HL-60 (cell line): ENCODE data around the gene TCAIM.
"Not testable (repeated sequence)": the region's sequence is repeated elsewhere in the genome, so short reads cannot be mapped to it uniquely, and the experiment has no call there.

Source experiments
- CTCF ChIP-seq: IDR thresholded peaks from one replicate; pipeline ENCODE4 v1.5.1; 2011; ENCODE audit warnings: low read length, control low read depth, inconsistent platforms; ENCODE audit not compliant: insufficient read depth
- GABPA ChIP-seq: IDR thresholded peaks from 2 replicates; pipeline ENCODE4 v1.6.1; 2012; ENCODE audit warnings: low read depth
- POLR2AphosphoS5 ChIP-seq: IDR thresholded peaks from 2 replicates; pipeline ENCODE4 v1.6.1; 2012; ENCODE audit warnings: low read depth
- SPI1 ChIP-seq: IDR thresholded peaks from 2 replicates; pipeline ENCODE4 v1.6.1; 2012; ENCODE audit warnings: low read depth, mild to moderate bottlenecking, borderline replicate concordance
- TF ChIP-seq, protein P1 (sequence below): IDR thresholded peaks from 2 replicates; pipeline ENCODE4 v1.6.1; 2012; ENCODE audit warnings: low read depth; ENCODE audit not compliant: insufficient replicate concordance

GRCh38 chr3:44398271-44398670, 59.7 kb downstream of the TCAIM start:
- TF ChIP-seq CTCF, POLR2AphosphoS5, GABPA, SPI1: not testable (repeated sequence)
- TF ChIP-seq, protein P1, sequence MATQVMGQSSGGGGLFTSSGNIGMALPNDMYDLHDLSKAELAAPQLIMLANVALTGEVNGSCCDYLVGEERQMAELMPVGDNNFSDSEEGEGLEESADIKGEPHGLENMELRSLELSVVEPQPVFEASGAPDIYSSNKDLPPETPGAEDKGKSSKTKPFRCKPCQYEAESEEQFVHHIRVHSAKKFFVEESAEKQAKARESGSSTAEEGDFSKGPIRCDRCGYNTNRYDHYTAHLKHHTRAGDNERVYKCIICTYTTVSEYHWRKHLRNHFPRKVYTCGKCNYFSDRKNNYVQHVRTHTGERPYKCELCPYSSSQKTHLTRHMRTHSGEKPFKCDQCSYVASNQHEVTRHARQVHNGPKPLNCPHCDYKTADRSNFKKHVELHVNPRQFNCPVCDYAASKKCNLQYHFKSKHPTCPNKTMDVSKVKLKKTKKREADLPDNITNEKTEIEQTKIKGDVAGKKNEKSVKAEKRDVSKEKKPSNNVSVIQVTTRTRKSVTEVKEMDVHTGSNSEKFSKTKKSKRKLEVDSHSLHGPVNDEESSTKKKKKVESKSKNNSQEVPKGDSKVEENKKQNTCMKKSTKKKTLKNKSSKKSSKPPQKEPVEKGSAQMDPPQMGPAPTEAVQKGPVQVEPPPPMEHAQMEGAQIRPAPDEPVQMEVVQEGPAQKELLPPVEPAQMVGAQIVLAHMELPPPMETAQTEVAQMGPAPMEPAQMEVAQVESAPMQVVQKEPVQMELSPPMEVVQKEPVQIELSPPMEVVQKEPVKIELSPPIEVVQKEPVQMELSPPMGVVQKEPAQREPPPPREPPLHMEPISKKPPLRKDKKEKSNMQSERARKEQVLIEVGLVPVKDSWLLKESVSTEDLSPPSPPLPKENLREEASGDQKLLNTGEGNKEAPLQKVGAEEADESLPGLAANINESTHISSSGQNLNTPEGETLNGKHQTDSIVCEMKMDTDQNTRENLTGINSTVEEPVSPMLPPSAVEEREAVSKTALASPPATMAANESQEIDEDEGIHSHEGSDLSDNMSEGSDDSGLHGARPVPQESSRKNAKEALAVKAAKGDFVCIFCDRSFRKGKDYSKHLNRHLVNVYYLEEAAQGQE: not testable (repeated sequence)
